Left kidney (tissue), 2 donors: ENCODE data around the gene POLA1. TPM values are rescaled to one million over a fixed set of nuclear protein-coding genes. Genes with fewer than 3 reads are reported as not detected.

Experiments used
- DNase-seq: peaks from one replicate; pipeline ENCODE4 v3.0.0-alpha.2; 2013
- polyA plus RNA-seq: library from polyadenylated mRNA; unstranded; fragments of 120-200 nt; gene quantifications from one replicate; pipeline ENCODE4 v1.2.1, GENCODE V29; 2013; ENCODE audit not compliant: insufficient read length

POLA1 gene
- polyA plus RNA-seq, 1 donor, result 21.5 TPM

DNA sequence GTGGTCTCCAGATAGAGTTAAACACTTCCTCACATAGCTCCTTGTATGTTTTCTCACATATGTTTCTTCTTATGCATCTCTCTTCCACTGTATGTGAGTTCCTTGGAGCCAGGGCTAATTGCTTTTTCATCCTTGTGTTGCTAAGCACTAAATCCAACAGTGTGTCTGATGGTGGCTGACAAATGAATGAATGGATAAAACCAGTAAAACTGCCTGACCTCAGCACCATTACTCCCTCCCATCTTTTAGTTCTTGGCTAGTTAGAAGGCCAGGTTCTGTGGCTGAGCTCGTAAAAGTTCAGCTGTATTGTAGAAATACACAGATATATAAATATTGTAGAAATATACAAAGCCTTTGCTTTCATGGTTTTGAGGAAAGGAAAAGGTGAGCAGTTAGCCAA is 271.7 kb downstream of the POLA1 start:
- DNase-seq, result no peak

- DNase-seq, result no peak
Measured at GRCh38 chrX:24969812-24970211, 276.1 kb downstream of the POLA1 start.

DNA sequence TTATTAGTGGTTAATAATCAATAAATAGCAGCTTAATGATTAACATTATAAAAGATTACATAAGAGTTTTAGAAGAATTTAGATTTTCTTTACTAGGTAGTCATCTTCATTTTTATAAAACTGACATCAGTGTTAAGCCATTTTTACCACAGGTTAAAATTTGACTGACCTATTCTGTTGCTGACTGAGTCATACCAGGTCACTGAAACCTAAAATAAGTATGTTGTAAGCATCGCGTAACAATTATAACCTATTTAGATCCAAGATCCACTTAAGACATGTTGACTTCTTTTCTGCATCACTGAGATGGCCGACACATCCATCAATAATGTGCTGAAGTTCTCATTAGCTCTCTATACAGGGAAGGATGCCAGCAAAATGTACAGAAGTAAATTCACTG is 285.4 kb downstream of the POLA1 start:
- no peak for DNase-seq

GRCh38 chrX:24981030-24981429 is 287.3 kb downstream of the POLA1 start:
- DNase-seq, result no peak

DNA sequence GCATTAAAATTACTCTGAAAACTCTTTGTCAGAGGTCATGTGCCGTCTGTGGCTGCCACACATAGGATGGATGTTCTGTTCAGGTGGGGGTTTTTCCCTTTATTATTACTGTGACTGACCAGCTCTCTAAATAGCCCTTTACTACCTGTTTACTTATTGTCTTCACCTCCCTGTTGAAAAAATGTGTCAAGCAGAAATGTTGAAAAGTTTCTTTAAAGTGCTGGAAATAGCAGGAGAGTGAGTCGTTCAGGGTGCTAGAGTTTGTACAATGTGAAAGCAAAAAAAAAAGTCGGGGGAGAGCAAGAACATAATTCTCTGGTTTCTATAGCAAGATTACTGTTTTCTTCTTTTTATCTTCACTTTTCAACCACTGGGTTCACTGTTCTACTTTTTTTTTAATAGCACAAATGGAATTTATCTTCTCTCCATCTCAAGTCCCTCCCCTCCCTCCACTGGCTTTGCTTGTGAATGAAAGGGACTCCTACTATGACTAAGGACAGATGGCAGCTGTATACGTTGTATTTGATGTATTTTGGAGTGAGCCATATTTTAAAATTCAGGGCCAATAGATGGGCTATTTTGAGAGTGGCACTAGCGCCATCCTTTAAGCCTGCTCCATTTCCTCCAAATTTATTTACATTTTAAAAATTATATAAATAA is 288.7 kb downstream of the POLA1 start:
- no peak for DNase-seq

GRCh38 chrX:24983931-24984330 is 290.2 kb downstream of the POLA1 start:
- no peak for DNase-seq

- no peak for DNase-seq
Measured at GRCh38 chrX:24985120-24985519, 291.4 kb downstream of the POLA1 start.

- DNase-seq, result no peak
Measured at GRCh38 chrX:24987731-24988130, 294.0 kb downstream of the POLA1 start.

DNA sequence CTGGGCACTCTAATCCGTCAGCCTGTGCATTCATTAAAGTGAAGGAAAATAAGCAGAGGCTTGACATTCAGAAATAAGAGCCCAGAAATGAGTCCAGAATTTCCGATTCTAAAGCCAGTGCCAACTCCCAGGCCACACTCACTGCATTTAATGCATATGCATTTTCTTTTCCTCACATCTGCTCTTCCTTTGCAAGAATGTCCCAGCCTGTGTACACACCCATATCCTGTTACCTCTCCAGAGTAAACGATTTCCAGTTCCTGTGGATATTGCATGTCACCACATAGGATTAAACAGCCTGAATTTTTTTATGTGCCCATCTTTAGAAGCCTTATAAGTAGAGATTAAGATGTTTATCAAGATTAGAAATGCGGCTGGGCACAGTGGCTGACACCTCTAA is 294.6 kb downstream of the POLA1 start:
- DNase-seq, result no peak

DNA sequence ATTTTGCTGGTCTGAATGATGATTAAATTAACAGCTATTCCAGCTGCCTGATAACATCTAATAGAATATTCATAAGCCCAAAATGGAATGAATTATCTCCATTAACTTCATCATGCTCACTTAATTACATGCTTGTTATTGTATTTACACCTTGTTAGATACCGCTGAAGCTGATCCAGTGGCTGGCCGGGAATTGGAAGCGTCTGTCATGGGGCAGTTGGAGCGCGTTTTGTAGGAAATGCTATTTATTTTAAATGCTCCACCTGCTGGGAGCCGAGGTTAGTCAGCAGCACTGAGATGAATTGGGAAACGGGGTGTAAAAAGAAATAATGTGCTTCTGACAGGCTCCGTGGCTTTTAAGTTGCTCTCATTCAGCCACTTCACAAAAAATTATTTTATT is 296.8 kb downstream of the POLA1 start:
- DNase-seq, result no peak

- DNase-seq, result no peak
Measured at GRCh38 chrX:24993879-24994278, 300.2 kb downstream of the POLA1 start.

GRCh38 chrX:24996096-24996709 is 302.5 kb downstream of the POLA1 start:
- no peak for DNase-seq

DNA sequence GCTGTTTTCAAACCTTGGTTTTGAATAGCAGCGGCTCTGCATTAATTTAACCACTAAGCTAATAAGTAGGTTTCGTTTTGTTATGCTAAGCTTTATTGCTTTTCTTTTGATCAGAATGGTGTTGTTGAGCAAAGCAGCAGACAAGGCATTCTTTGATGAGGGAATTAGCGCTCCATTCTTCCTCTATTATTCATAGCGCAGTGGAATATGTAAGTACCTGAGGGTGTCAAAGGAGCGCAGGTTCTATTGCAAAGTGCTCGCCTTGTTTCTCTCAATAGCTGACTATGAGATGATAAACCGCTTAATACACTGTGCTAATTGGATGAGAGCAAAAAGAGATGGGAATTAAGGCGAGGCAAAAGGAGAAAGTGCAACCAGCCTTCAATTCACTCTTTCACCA is 305.8 kb downstream of the POLA1 start:
- no peak for DNase-seq

DNA sequence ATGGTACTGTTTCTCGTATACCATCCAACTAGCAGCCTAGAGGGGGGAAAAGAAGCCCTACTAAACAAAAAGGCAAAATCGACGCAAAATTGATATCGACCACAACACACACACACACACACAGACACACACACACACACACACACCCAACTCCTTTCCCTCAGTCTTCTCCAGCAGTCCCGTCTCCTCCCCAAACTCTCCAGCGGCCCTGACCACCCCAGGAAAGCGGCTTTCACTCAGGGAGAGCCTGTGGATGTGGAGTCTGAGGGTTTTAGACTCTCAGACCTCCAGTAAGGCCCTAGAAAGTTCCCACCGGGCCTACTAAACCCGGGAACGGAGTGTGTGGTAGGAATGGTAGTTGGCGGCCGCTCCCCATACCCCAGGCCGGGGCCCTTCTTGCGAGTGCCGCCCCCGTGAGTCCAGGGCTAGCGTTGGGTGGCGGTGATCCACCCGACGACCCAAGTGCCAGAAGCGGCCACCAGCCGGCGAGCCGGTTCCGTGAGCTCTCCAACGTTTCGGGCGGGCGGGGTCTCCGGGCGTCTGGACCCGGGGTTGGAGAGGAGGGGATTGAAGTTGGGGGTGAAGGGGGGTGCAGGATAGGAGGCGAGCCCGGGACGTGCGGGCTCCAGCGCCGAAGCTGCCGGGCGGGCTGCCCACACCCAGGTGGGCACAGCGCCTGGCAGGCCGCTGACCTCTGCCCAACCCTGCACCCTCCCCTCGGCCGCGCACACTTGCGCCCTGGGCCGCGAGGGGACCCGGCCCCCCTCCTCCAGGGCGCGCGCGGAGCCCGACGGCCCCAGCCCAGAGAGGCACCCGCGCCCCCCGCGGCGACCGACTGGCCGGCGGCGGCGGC is 308.3 kb downstream of the POLA1 start:
- DNase-seq, result no peak

DNA sequence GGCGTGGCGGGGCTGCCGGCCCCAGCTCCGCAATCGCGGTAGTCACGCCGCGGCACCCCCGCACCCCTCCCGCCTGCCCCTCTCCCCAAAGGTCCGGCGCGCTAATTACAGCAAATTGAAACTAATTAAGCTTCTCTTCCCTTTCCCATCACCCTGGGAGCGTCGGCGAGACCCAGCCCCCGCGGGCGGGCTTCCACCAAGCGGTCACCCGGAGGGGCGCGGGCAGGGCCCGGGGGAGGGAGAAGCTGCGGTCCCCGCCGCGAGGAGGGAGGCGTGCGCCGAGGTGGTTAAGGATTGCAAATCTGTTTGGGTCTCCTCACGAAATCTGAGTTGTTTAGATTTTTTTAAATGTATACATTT is 308.9 kb downstream of the POLA1 start:
- no peak for DNase-seq

- DNase-seq, result no peak
Measured at GRCh38 chrX:25003066-25003849, 309.5 kb downstream of the POLA1 start.

DNA sequence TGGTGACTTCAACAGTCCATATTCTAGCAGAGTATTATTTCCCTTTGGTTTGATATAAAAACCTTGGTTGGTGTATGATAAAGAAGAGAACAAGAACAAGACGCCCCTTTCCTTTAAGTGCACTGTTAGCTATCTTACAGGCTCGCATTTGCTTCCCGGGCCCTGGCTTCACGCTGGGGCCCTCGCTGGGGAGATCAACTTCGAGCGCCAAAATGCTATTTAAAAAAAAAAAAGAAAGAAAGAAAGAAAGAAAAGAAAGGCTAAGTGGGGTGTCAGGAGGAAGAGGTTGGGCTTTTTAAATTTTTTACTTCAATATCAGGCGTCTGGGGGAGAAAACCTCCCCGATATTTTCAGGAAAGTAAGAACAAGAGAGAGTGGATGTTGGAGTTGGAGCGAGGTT is 310.3 kb downstream of the POLA1 start:
- no peak for DNase-seq

DNA sequence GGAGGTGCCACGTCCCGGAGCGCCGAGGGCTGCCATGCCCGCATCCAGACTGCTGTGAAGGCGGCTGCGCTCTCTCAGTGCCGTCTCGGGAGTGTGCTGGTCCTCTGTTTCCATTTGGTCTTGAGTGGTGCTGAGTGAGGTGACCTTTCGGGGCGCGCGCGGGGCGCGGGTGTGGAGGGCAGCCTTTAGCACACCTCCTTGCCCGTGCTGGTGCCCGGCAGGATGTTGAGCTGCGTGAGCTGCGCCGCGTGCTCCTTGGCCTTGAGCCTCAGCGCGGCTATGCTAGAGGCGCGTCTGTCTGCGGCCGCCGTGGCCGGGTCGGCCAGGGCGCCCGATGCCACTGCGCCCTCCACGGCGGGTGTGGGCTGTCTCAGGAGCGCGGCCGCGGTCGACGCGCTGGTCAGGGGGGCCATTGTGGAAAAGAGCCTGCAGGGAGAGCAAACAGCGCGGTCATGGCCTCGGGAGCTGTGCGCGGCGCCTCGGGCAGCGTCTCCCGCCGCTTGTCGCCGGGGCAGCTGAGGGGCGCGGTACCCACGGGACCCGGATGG is 310.8 kb downstream of the POLA1 start:
- DNase-seq, result no peak

DNA sequence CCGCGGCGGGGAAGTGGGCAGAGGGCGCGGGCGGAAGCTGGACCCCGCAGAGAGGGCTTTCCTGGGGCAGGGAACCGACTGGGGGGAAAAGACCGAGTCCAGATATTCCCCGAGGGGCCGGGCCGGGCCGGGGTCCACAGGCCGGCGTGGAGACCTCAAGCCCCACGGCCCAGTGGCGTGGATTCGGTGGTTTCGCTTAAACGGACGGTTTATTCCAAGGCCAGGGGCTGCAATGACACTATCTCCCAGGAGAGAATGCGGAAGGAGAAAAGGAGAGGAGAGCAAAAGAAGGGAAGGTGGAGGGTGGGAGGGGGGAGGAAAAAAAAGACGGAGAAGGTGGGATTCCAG is 311.3 kb downstream of the POLA1 start:
- DNase-seq, result no peak

DNA sequence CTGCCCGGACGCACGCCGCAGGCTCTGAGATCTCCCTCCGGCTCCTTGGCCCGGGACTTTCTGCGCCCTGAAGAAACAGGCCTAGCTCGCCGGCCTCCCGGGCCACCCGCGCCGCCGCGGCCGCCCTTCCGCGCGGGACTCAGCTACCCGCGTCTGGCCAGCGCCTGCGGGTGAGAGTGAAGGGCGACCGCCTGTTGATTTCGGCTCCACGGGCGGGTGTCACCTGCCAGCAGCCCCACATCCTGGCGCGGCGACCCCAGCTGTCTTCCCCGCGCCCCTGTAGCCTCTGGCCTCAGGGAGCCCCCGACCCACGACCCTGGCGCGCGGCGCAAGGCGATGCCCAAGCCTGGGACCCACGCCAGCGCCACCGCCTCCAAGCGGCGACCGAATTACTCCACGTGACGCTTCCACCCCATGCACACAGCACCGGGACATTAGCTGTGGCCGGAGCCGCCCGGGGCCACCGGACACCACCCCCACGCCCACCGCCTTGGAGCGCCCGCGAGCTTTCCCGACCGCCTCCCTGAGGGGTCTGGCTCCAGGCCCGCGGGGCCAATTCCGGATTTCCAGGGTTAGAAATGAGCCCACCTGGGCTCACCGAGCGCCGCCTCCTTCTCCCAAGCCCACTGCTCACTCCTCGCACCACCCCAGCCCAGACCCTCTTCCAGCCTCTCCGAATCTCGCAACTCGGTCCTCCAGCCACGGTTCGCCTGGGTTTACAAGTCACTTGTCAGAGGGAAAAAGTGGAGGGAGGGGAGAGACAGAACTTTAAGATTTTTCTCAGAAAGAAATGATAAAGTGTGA is 311.9 kb downstream of the POLA1 start:
- DNase-seq, result no peak

DNA sequence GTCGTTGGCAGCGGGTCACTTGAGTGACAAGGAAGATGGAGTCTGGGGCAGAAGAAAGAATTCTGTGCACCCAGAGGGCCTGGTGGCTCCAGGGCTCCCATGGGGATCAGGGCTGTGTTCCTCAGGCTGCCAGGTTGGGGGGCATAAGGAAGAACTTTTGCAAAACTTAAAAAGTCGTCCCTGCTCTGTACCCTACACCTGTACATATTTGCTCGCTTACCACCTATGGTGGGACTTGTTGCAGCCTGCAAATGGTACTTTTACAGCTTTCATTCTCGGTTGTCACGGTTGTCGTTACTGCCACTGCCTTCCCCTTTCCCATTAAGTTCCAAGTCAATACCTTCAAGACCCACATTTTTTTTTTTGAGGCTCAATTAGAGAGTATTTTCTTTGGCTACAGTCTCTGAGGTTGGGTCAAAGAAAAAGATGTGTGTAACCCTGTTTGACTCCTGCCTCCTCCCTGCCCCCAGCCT is 312.9 kb downstream of the POLA1 start:
- DNase-seq, result no peak
